ENCODE data around the gene PSMB10.

PSMB10 gene

GRCh38 chr16:67901734-67902133 lies 34.9 kb downstream of the PSMB10 start:
- no peak overlapping the region for H3K27ac ChIP-seq
- TF ChIP-seq CTCF (conservative IDR thresholded peaks at IDR 0.05), result no peak

- H3K27ac ChIP-seq, result no peak overlapping the region
- TF ChIP-seq CTCF (conservative IDR thresholded peaks at IDR 0.05), result no peak
Observed at GRCh38 chr16:67897231-67897630, 39.4 kb downstream of the PSMB10 start.

GRCh38 chr16:67893743-67894399 lies 42.8 kb downstream of the PSMB10 start:
- no peak for TF ChIP-seq CTCF (conservative IDR thresholded peaks at IDR 0.05)
- H3K27ac ChIP-seq, result peak overlapping the region; percentile 81

- peak within 1 kb of the TSS; percentile 81 for H3K27ac ChIP-seq
- TF ChIP-seq CTCF (conservative IDR thresholded peaks at IDR 0.05), result no peak
Observed at GRCh38 chr16:67892899-67893742, 43.5 kb downstream of the PSMB10 start, which contains the start of gene PSKH1. PSKH1 (plus strand) TSS chr16:67893254; CDS start chr16:67908750, 15,496 bp downstream.

- peak overlapping the region; percentile 81 for H3K27ac ChIP-seq
- no peak for TF ChIP-seq CTCF (conservative IDR thresholded peaks at IDR 0.05)
Observed at GRCh38 chr16:67892375-67892774, 44.3 kb downstream of the PSMB10 start.

- TF ChIP-seq CTCF (conservative IDR thresholded peaks at IDR 0.05), result no peak
Observed at GRCh38 chr16:67888331-67888730, 48.3 kb downstream of the PSMB10 start.

GRCh38 chr16:67886387-67886786 lies 50.3 kb downstream of the PSMB10 start:
- H3K27ac ChIP-seq, result no peak overlapping the region
- TF ChIP-seq CTCF (conservative IDR thresholded peaks at IDR 0.05), result no peak

More at GRCh38 chr16:67888331-67888730, 48.3 kb downstream of the PSMB10 start:
- H3K27ac ChIP-seq, result no peak overlapping the region

All from VCaP (cell line).